Common myeloid progenitor, CD34-positive (primary cell): Measurements from ENCODE around the gene RTN4RL1.
"Not testable (repeated sequence)": the region's sequence is repeated elsewhere in the genome, so short reads cannot be mapped to it uniquely, and the experiment has no call there.

Experiments
- CTCF ChIA-PET: fragments of 350-600 bp; sonication (Branson Sonifier 250); formaldehyde crosslinking; loops from one replicate; lab custom pipeline; 2021; ENCODE audit warnings: antibody characterized with exemption; lab: Charles Lee
- POLR2A ChIA-PET: fragments of 350-600 bp; sonication (Branson Sonifier 250); formaldehyde crosslinking; loops from one replicate; lab custom pipeline; 2021; ENCODE audit warnings: antibody characterized with exemption; lab: Charles Lee
- DNase-seq, 3 donors: peaks; one replicate each; pipeline versions ENCODE4 v3.0.0 to v3.0.0-alpha.2; 2013
- H3K27ac ChIP-seq, 2 experiments: 1 replicate in 1 of 2; 2 replicates in 1 of 2; pipeline ENCODE4 v1.7.0; 2013; ENCODE audit warnings: inconsistent platforms in 2 of 2, low read length in 2 of 2, mild to moderate bottlenecking in 2 of 2, low read depth in 1 of 2, moderate library complexity in 1 of 2; ENCODE audit not compliant: severe bottlenecking in 2 of 2, insufficient read depth in 1 of 2, poor library complexity in 1 of 2
- H3K27me3 ChIP-seq, 5 experiments: replicated peaks in 2 of 5; 1 replicate in 3 of 5; 2 replicates in 2 of 5; pipeline versions ENCODE4 v1.6.1 to v1.7.0; 2013; ENCODE audit warnings: low read length in 4 of 5, mild to moderate bottlenecking in 2 of 5, moderate library complexity in 2 of 5, inconsistent platforms in 1 of 5; ENCODE audit not compliant: insufficient read depth in 5 of 5, control insufficient read depth in 4 of 5
- H3K36me3 ChIP-seq, 4 experiments: 1 replicate in 2 of 4; 2 replicates in 2 of 4; pipeline versions ENCODE4 v1.6.1 to v1.7.0; 2013; ENCODE audit warnings: low read length in 3 of 4, control low read depth in 1 of 4, mild to moderate bottlenecking in 1 of 4; ENCODE audit not compliant: control insufficient read depth in 4 of 4, insufficient read depth in 4 of 4
- H3K4me1 ChIP-seq, 4 experiments: 1 replicate in 3 of 4; 2 replicates in 1 of 4; pipeline versions ENCODE4 v1.6.1 to v1.7.1; 2013; ENCODE audit warnings: low read length in 3 of 4, mild to moderate bottlenecking in 3 of 4, control low read depth in 1 of 4, inconsistent platforms in 1 of 4, moderate library complexity in 1 of 4; ENCODE audit not compliant: control insufficient read depth in 4 of 4, insufficient read depth in 4 of 4; ENCODE audit errors: control extremely low read depth in 1 of 4
- H3K4me3 ChIP-seq, 7 experiments: 1 replicate in 4 of 7; 2 replicates in 3 of 7; pipeline versions ENCODE4 v1.5.1 to v1.7.0; 2013; ENCODE audit warnings: mild to moderate bottlenecking in 7 of 7, low read length in 6 of 7, moderate library complexity in 6 of 7, inconsistent platforms in 2 of 7, low read depth in 2 of 7, control low read depth in 1 of 7; ENCODE audit not compliant: insufficient read depth in 4 of 7, control insufficient read depth in 1 of 7; ENCODE audit errors: extremely low read depth in 1 of 7
- H3K9me3 ChIP-seq, 5 experiments: 1 replicate in 4 of 5; 2 replicates in 1 of 5; pipeline versions ENCODE4 v1.6.1 to v1.7.1; 2013; ENCODE audit warnings: low read length in 4 of 5, mild to moderate bottlenecking in 2 of 5, inconsistent platforms in 1 of 5, low read depth in 1 of 5, moderate library complexity in 1 of 5; ENCODE audit not compliant: control insufficient read depth in 4 of 5, insufficient read depth in 2 of 5; ENCODE audit errors: control extremely low read depth in 1 of 5
- WGBS: methylation state at CpG from one replicate; pipeline ENCODE4 v1.1.5; 2013; ENCODE audit not compliant: insufficient coverage; 5-methylcytosine and 5-hydroxymethylcytosine counted together

RTN4RL1 gene

DNA sequence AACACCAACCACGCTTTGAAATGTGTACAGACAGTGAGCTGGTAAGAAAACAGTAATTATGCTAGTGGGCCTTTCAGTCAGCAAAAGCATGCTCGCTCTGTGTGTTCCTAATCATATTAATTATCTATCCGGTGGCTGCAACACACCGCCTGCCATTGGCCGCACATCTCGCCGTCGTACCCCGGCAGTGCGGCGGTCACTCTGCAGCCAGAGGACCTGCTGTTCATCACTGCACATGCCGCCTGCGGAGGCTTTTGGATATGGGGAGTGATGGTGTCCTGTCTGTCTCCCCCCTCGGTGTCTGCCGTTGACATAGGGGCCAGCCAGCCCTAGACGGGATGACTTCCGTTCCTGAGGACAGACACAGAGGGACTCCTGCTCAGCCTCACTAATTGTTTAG, 126.8 kb downstream of the RTN4RL1 start:
- POLR2A ChIA-PET = no interaction called here
- CTCF ChIA-PET = interaction anchor here (1.0 kb wide), 1 partner anchor 15 kb away, joined by 3 read pairs; no protein-coding TSS in a partner anchor
- peaks cover 0 to 3% (median 0%) of the 10 kb centered on the region in 5 experiments for H3K27me3 ChIP-seq
- H3K4me1 ChIP-seq = no peaks in the 10 kb centered on the region
- no peak for DNase-seq
- no peak overlapping the region for H3K4me3 ChIP-seq
- H3K36me3 ChIP-seq = peaks cover 13 to 52% (median 40%) of the 10 kb centered on the region in 4 experiments
- no peaks in the 10 kb centered on the region for H3K9me3 ChIP-seq
- H3K27ac ChIP-seq = no peak overlapping the region
- WGBS = over 99% methylated on average over 12 of the region's 17 CpGs

DNA sequence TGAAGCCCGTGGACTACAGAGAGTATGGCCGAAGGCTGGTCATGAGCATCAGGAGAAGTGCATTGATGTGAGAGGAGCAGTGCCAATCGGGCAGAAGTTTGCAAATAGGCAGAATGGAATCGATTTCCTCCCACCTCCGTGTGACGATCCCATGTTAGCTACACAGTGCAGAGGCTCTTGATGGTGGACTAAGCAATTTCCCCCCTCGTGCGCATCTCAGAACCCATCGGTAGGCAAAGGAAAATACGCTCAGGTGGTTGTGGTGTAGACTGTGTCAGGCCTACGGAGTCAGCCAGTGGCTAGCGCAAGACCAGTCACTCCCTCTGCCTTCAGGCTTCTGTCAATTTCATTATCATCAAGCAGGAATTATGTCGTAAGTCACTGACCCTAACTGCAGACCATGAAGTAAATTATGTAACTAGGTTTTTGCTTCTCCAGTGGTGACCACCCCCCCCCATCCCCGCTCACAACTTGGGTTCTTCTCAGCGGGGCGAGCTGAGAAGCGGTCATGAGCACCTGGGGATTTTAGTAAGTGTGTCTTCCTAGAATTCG, 128.0 kb downstream of the RTN4RL1 start:
- Histone ChIP-seq H3K9me3 (no peaks in the 10 kb centered on the region), H3K36me3 (peaks cover 19 to 62% (median 43%) of the 10 kb centered on the region in 4 experiments), H3K27ac (no peak overlapping the region), H3K4me3 (no peak overlapping the region), H3K27me3 (no peaks in the 10 kb centered on the region), H3K4me1 (no peaks in the 10 kb centered on the region)
- ChIA-PET POLR2A (no interaction called here), CTCF (no interaction called here)
- no peak for DNase-seq
- 88% methylated on average over 17 of the region's 18 CpGs for WGBS

- Histone ChIP-seq H3K9me3 (no peaks in the 10 kb centered on the region), H3K27ac (no peak overlapping the region), H3K36me3 (peaks cover 19 to 66% (median 44%) of the 10 kb centered on the region in 4 experiments), H3K4me1 (no peaks in the 10 kb centered on the region), H3K4me3 (no peak overlapping the region), H3K27me3 (no peaks in the 10 kb centered on the region)
- WGBS = over 99% methylated on average over 23 of the region's 25 CpGs
- no peak for DNase-seq
- POLR2A ChIA-PET = no interaction called here
- CTCF ChIA-PET = interaction anchor here (0.9 kb wide), 1 partner anchor 15 kb away, joined by 4 read pairs; no protein-coding TSS in a partner anchor
These were observed 128.7 kb downstream of the RTN4RL1 start for GRCh38 chr17:1896243-1897104.

GRCh38 chr17:1895479-1895878, 129.7 kb downstream of the RTN4RL1 start:
- H3K27ac ChIP-seq, POLR2A ChIA-PET, H3K4me1 ChIP-seq, H3K9me3 ChIP-seq, H3K4me3 ChIP-seq, DNase-seq, H3K27me3 ChIP-seq: not testable (repeated sequence)
- CTCF ChIA-PET = interaction anchor here (0.9 kb wide), 1 partner anchor 14 kb away, joined by 4 read pairs; no protein-coding TSS in a partner anchor
- 100% methylated on average over 6 of the region's 11 CpGs for WGBS
- peaks cover 22 to 74% (median 48%) of the 10 kb centered on the region in 4 experiments for H3K36me3 ChIP-seq

DNA sequence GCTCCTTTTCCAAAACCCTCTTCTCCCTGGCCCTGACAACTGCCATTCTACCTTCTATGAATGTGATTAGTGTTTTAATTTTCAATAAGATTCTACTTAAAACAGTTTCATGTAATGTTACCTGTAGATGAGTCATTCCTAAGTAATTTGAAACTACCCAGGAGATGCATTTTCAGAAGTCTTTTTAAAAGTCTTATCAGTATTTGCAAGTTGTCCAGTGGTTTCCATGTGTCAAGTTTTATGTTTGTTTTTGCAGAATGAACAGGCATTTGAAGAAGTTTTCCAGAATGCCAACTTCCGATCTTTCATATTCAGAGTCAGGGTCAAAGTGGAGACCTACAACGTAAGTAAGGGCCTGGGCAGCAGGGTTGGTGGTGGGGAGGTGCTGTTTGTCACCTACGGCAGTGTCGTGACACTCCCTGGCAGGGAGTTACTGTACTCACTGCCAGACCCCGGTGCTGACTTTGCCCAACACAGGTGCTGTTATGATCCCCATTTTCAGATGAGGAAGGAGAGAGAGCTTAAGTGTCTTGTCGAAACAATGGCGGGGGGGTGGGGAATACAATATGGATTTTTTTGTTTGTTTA, 130.3 kb downstream of the RTN4RL1 start:
- WGBS = 95% methylated on average over 4 of the region's 7 CpGs
- H3K27me3 ChIP-seq = no peaks in the 10 kb centered on the region
- ChIA-PET CTCF (interaction anchor here (0.7 kb wide), 2 partner anchors 14 to 171 kb away, joined by 3 read pairs; partner anchors contain the start of gene WDR81), POLR2A (interaction anchor here (0.6 kb wide), 1 partner anchor 10 kb away, joined by 3 read pairs; no protein-coding TSS in a partner anchor)
- no peak overlapping the region for H3K4me3 ChIP-seq
- DNase-seq = no peak
- no peaks in the 10 kb centered on the region for H3K4me1 ChIP-seq
- peak overlapping the region in 1 of 2 experiments; percentile 25 for H3K27ac ChIP-seq
- H3K9me3 ChIP-seq = no peaks in the 10 kb centered on the region
- peaks cover 22 to 76% (median 49%) of the 10 kb centered on the region in 4 experiments for H3K36me3 ChIP-seq

DNA sequence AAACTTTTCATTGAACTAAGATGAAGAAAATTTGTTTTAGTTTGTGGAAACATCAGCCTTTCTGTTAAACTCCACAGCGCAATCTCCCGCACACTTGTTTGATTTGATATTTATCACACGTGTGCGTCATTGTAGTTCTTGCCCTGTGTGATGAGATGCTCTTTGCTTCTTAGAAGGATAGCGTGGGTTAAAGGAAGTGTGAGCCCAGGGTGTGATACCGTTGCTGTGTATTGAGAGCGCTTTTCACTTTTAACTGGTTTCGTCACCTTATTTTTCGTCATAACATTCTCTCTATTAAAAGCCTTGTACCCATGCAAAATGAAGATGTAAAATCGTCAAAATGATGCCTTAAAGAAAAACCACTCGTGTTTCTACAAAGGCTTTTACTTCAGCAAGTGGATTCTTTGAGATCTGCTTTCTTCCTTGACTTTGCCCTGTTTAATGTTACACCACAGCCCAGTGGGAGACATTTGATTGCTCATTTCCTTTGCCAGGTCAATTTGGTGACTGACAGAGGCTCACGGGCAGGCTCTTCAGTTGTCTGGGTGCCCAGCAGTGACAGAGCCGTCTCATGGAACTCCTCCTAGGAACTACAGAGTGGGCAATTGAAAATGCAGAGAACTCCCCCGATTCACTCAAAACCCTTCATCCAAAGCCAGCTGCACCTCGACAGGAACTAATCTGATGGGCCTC, 134.2 kb downstream of the RTN4RL1 start:
- POLR2A ChIA-PET = no interaction called here
- Histone ChIP-seq H3K9me3 (peaks cover 0 to 5% (median 0%) of the 10 kb centered on the region in 5 experiments), H3K27ac (no peak overlapping the region), H3K36me3 (peaks cover 18 to 70% (median 41%) of the 10 kb centered on the region in 4 experiments), H3K4me3 (no peak overlapping the region), H3K4me1 (no peaks in the 10 kb centered on the region), H3K27me3 (no peaks in the 10 kb centered on the region)
- CTCF ChIA-PET = interaction anchor here (1.2 kb wide), 1 partner anchor 53 kb away, joined by 3 read pairs; no protein-coding TSS in a partner anchor
- WGBS = 96% methylated on average over 15 of the region's 15 CpGs
- no peak for DNase-seq
